Astrocyte (in vitro differentiated cells and primary cell): ENCODE results near the gene CTBP2.

ENCODE experiments used
- EZH2 ChIP-seq: IDR thresholded peaks from 2 replicates; pipeline ENCODE4 v1.6.1; 2012; ENCODE audit warnings: mild to moderate bottlenecking, low read length, inconsistent platforms; ENCODE audit not compliant: insufficient read depth
- TF ChIP-seq, protein P1 (sequence below): IDR thresholded peaks from 2 replicates; pipeline ENCODE4 v1.5.1; 2011; ENCODE audit warnings: low read depth, mild to moderate bottlenecking, inconsistent platforms, low read length, moderate library complexity; ENCODE audit not compliant: insufficient read depth

DNA sequence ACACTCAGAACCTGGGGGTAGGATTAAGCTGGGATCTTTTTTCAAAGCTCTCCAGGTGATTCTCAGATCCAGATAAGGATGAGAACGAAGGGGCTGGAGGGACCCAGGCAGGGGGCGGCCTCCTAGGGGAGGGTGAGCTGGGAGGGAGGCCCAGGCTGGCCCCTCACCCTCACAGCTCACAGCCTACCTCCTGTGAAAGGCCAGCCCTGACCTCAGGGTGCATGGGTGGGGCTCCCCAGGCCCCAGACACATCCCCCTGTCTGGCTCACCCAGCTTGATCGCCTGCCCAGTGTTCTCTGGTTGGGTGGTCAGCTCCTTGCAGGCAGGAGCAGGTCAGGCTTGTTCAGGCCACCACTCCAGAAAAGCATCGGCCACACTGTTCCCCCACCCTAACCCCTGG is 24.3 kb downstream of the CTBP2 start:
- TF ChIP-seq, protein P1, sequence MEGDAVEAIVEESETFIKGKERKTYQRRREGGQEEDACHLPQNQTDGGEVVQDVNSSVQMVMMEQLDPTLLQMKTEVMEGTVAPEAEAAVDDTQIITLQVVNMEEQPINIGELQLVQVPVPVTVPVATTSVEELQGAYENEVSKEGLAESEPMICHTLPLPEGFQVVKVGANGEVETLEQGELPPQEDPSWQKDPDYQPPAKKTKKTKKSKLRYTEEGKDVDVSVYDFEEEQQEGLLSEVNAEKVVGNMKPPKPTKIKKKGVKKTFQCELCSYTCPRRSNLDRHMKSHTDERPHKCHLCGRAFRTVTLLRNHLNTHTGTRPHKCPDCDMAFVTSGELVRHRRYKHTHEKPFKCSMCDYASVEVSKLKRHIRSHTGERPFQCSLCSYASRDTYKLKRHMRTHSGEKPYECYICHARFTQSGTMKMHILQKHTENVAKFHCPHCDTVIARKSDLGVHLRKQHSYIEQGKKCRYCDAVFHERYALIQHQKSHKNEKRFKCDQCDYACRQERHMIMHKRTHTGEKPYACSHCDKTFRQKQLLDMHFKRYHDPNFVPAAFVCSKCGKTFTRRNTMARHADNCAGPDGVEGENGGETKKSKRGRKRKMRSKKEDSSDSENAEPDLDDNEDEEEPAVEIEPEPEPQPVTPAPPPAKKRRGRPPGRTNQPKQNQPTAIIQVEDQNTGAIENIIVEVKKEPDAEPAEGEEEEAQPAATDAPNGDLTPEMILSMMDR, result no peak
- no peak for TF ChIP-seq EZH2
